Inflammatory macrophage treated with lipopolysaccharide for 4 hours (primary cell): ENCODE data around the gene PIP4K2C.
"Not testable (repeated sequence)": the region's sequence is repeated elsewhere in the genome, so short reads cannot be mapped to it uniquely, and the experiment has no call there.

Experiments
- DNase-seq: peaks from one replicate; pipeline ENCODE4 v3.0.0-alpha.2; 2020

The PIP4K2C gene

GRCh38 chr12:57586128-57586527 is 4.9 kb upstream of the PIP4K2C start:
- DNase-seq: no peak

DNA sequence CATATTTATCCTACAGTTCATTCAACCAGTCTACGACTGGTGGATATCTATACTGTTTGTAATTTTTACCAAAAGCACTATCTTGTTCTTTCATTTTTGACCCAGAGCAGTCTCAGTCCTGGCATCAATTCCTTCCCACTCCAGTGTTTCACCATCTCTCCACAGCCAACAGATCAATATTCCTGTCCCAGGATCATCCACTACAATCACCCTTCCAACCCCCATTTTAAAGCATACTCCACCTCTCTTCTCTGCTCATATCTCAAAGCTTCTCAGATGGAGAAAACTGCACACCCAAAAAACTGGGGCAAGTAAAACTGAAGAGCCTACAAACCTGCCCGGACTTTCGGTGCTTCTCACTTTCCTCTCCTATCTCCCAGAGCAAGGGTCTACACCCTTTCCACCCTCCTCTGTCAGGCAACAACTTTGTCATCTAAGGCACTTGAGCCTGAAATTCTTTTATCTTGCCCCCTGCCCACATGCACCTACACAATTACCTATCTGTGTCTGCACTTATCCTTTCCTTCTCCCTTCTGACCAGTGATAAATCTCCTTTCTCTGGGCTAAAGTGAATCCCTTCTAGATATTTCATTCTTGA is 4.1 kb upstream of the PIP4K2C start:
- DNase-seq: no peak

DNA sequence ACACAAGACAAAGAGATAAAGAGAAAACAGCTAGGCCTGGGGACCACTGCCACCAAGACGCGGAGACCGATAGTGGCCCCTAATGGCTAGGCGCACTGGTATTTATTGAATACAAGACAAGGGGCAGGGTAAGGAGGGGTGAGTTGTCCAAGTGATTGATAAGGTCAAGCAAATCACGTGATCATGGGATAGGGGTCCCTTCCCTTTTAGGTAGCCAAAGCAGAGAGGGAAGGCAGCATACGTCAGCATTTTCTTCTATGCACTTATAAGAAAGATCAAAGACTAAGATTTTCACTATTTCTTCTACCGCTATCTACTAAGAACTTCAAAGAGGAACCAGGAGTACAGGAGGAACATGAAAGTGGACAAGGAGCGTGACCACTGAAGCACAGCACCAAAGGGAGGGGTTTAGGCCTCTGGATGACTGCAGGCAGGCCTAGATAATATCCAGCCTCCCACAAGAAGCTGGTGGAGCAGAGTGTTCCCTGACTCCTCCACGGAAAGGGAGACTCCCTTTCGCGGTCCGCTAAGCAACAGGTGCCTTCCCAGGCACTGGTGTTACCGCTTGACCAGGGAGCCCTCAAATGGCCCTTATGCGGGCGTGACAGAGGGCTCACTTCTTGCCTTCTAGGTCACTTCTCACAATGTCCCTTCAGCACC is 1.9 kb upstream of the PIP4K2C start:
- DNase-seq: not testable (repeated sequence)

GRCh38 chr12:57590479-57590863 is 521 bp upstream of the PIP4K2C start:
- no peak for DNase-seq

DNA sequence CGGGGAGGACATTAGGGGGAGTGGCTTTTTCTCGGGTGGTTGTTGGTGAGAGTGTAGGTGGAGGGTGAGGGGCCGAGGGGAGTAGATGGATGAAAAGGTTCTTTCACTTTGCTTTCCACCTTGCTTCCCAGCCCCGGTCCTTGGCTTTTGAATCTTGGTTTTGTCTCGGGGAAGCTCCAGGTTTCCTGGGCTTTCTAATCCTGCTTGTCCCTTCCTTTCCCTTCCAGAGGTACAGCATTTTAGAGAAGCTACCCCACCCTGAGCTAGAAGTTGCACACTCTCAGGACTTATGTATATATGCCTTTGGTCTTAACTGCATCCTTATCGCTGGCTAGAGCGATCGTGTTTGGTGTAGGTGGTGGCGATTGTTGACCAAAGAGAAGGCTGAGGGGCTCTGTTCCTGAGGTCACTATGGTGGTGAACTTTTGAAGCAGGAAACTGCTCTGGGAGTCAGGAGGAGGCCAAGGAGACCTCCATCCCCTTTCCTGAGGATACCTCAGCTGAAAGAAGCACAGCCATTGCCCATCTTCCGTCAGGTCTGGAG is 862 bp downstream of the PIP4K2C start:
- no peak for DNase-seq

DNA sequence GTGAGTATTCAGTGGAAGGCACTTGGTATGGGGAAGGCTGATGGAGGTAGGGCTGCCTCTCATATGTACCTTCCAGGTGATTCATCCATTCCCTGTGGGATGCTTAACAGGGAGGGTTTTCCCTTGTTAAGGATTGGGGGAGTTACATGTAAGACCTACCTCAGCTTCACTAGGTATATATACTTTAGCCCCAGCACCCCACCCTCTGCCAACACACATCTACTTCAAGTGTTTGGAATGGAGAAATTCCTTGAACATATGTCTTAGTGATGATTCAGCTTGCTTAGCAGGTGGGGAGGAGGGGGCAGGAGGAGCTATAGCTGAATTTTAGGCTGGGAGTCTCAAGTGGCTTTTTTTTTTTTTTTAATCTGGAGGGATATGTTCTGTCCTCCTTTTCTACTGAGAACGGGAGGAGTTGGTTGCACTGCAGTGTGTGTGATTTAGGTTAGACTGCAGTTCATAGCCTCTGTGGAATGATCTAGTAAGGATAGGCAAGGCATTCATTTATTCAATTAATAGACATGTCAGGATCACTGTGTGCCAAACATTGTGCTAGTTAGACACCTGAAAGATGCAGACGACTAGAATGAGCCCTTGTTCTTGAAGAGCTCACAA is 1.7 kb downstream of the PIP4K2C start:
- DNase-seq: no peak

GRCh38 chr12:57593187-57593586 is 2.2 kb downstream of the PIP4K2C start:
- no peak for DNase-seq

DNA sequence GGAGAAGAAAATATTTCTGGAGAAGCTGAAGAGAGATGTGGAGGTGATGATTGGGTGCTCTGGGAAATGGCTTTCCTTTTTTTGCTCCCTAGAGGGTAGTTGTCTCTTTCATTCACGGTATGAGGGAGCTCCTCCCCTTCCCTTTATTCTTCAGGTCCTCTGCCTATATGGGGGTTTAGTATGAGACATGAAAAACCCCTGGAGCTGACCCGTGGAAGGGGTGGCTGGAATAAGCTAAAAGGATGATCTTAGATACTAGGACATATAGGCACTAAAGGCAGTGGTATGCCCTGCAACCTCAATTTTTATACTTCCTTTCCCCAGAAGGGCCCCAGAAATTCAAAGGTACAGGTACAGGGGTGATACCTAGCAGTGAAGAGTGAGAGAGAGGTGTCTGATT is 9.4 kb downstream of the PIP4K2C start:
- no peak for DNase-seq

GRCh38 chr12:57602544-57602943 is 11.6 kb downstream of the PIP4K2C start:
- no peak for DNase-seq

GRCh38 chr12:57603324-57603723 is 12.3 kb downstream of the PIP4K2C start:
- no peak for DNase-seq

DNA sequence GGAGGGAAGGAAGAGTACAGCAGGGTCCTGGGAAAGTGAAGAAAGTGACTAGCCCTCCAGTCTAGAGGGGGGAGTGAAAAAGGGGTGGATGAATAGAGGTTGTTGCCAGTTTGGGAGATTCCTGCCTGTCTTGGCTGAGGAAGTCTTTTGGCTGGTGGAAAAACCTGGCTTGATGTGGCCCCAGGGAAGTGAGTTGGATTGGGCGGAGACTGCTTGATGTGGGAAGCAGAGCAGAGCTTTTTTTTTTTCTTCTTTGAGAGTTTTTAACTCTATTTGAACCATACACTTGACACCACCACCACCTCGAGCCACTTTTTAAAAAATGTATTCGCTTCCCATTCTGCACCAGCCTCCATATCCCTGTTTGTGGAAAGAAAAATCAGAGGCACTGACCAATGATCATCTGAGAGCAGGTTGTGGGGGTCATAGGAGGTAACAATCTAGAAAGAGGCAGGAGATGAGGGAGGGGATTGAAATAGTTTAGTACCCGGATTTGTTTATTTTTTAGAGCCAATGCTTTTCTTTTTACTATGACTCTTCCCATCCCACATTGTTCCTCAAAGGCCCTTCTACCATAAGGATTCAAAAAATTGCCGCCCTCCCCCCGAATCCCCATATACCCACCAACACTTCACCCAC is 12.9 kb downstream of the PIP4K2C start:
- DNase-seq: no peak

- DNase-seq: no peak
These were observed 13.5 kb downstream of the PIP4K2C start, which contains the start of gene DTX3 for GRCh38 chr12:57604454-57604991. TSS of gene DTX3 (plus strand) at chr12:57604824. CDS start at chr12:57606518, 1,694 bp downstream.

GRCh38 chr12:57604992-57605810 is 14.2 kb downstream of the PIP4K2C start:
- DNase-seq: no peak

GRCh38 chr12:57605811-57606311 is 14.9 kb downstream of the PIP4K2C start:
- DNase-seq: no peak

DNA sequence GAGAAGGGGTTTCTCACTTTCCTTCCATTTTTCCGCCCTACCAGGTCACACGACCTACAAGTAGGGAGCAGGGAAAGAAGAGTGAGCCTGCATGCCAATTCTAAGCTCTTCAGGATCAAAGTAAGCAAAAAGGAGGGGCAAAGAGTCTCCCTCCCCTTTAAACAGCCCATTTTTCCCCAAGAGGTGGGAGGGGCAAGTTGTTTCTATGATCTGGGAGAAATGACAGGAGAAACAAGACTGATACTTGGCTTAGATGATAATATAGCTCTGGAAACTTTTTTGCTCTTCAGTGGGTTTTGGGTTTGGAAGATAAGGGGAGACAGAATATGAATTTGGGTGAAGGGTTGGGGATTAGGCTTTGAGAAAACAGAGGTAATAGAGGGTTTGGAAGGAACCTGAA is 15.4 kb downstream of the PIP4K2C start:
- DNase-seq: no peak

DNA sequence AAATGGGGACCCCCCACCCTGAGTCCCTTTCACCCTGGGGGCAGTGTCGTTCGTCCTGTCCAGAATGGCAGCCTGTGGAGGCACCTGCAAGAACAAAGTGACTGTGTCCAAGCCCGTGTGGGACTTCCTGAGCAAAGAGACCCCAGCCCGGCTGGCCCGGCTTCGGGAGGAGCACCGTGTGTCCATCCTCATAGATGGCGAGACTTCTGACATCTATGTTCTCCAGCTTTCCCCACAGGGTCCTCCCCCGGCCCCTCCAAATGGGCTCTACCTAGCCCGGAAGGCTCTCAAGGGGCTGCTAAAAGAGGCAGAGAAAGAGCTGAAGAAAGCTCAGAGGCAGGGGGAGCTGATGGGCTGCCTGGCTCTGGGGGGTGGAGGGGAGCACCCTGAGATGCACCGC is 15.8 kb downstream of the PIP4K2C start:
- DNase-seq: no peak

GRCh38 chr12:57607958-57608663 is 17.1 kb downstream of the PIP4K2C start:
- DNase-seq: no peak

DNA sequence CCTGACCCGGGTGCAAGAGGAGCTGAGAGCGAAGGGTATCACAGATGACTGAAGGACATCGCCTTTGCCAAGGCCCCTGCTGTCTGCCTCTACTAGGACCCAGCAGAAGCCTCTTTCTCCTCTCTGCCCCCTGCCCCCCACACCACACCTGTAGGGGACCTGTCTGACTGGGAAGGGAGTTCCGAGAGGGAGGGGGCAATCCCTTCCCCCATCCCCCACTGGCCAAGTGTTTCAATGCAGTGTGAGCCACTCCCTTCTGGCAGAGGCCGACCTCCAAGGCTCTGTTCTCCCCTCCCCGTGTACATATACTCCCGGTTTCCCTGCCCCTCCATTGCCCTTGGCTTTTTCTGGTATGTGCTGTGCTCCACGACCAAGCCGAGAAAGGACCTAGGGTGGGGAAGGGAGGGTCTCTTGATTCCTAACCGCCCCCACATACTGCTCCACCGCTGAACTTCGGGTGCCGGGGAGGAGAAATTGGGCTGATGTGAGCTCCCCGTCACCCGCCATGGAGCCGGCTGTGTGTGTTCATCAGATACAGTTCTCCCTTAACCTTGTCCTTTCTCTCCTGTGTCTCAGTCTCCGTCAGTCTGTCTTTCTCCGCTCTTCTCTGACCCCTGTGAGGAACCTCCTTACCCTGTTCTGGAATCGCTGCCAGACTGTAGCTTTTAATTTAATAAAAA is 18.2 kb downstream of the PIP4K2C start:
- no peak for DNase-seq

DNA sequence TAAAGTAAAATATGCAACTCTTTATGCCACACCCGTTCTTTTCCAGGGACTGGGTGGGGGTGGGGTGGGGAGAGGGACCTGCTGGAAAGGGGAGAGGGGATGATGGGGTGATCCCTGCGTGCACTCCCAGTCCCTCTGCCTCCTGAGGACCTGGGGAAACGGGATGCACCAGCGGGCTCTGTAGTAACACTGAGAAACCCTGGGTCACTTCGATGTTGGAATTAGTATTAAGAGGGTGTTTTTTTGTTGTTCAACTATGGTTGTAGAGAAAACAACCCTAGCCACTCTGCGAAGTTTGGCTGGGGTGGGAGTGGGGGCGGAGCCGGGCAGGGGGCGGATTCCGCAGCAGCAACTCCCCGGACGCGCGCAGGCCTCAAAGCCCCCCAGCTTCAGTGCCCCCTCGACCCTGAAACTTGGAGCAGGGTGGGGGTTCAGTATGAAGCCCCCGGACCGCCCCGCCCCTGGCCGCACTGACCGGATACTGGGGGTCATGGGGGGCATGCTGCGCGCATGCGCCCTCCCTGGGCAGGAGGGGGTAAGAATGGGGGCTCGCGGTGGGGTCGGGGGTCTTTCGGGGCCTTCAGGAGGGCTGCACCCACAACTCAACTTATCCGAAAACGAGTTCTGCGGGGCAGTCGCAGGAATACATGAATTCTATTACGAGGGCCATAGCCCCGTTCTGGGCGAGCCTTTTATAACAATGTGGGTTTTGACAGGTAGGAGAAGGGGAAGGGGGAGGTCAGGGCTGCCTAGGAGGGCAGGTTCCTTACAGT is 19.0 kb downstream of the PIP4K2C start:
- DNase-seq: no peak

DNA sequence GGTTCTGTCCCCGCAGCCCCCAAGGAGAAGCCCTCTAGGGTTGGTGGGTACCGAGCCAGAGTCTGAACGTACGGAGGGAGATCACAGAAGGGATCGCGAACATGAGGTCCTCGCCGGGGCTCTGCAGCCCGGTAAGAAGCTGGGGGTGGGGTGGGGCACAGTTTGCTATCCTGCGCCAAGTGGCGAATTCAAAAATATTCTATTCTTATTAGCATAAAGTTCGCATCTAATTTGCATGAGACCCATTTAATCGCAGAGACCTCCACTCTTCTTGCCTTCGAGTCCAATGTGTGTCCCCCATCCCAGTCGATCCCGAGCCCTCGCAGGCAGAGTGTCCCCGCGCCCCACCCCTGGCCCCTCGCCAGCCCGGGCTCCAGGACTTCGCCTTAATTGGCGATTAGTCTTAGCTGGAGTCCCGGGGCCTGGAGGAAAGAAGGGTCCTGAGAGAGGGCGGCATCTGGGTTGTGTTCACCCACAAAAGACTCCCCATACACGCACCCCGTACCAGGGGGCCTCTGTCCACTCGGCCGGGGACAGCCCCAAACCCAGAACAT is 19.6 kb downstream of the PIP4K2C start:
- no peak for DNase-seq
